OCI-M1 (cell line): ENCODE data around the gene ZNF598.

Source experiments
- DNase-seq: peaks from one replicate; lab custom pipeline; 2025; lab: John Stamatoyannopoulos, UW

ZNF598 gene

DNA sequence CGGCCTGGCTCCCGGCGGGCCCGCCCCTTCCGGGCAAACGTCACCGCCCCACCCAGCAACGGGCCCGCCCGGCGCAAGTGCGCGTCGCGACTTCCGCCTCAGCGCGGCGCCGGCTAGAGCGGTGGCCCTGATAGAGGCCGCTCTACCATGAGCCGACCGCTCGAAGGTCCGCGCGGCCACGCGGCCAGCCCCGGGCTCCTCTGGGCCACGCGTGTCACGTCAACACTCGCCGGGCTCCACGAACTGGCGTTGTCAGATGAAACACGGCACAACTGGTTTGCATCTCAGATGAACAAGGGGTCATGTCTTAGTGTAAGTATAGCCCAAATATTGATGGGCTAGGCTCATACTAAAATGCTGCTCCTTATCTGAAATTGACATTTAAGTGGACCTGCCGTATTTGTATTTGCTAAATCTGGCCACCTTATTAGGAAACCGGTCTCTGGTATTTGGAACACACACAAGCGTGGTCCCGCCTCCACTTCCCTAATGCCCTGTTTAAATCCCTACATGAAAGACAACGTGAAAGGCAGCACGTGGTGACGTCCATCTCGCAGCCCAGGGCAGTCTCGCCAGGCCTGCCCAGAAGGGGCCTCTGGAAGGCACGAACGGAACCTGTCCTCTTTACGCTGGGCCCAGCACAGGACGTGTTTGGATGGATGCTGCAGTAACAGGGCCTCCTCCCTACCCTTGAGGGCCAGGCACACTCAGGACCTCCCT is at the start of gene ZNF598:
TSS of gene ZNF598 (minus strand) at position 31 of the 720 bp plus-strand sequence.
- DNase-seq, result peak; percentile 92

DNA sequence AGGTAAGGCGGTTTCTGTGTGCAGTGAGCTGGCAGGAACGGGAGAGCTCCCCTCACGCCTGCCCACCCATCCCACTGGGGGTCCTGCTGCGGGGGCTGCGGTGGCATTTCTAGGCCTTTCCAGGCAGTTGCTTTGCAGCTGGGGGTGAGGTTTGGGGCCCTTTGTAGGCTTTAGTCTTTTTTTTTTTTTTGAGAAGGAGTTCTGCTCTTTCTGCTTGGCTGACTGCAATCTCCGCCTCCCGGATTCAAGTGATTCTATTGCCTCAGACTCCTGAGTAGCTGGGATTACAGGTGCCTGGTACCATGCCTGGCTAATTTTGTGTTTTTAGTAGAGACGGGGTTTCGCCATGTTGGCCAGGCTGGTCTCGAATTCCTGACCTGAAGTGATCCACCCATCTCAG is 49.3 kb upstream of the ZNF598 start:
- DNase-seq, result no peak

DNA sequence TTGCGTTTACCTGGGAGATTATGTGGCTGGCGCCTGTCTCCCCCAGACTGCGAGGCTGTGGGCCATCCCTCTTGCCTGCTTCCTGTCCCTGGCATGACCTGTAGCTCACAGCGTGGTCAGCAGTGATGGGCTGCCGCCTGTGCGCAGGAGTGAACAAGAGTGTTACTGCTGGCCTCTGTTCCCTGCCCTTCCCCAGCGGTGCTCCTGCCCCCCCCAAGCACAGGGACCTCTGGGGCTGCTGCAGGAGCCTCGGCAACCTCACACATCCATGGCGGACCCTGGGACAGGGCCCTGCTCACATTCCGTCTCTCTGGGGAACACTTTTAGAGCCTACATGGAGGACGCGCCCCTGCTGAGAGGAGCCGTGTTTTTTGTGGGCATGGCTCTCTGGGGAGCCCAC is 48.8 kb upstream of the ZNF598 start:
- no peak for DNase-seq

DNA sequence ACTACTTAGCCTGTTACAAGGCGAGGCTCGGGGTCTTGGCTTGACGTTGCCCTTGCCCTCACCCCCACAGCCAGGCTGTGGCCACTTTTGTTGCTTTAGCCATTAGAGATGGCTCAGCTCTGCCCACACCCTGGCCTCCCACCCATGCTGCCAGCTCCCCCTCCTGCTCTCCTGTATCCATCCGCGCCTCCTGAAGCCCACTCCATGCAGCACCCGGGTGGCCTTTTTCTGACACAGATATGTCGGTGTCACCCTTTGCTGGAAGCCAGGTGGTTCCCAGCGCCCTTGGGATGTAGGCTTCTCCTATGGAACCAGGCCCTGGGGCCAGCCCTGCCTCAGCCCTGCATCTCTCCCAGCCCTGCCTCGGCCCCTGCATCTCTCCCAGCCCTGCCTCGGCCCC is 47.8 kb upstream of the ZNF598 start:
- no peak for DNase-seq

DNA sequence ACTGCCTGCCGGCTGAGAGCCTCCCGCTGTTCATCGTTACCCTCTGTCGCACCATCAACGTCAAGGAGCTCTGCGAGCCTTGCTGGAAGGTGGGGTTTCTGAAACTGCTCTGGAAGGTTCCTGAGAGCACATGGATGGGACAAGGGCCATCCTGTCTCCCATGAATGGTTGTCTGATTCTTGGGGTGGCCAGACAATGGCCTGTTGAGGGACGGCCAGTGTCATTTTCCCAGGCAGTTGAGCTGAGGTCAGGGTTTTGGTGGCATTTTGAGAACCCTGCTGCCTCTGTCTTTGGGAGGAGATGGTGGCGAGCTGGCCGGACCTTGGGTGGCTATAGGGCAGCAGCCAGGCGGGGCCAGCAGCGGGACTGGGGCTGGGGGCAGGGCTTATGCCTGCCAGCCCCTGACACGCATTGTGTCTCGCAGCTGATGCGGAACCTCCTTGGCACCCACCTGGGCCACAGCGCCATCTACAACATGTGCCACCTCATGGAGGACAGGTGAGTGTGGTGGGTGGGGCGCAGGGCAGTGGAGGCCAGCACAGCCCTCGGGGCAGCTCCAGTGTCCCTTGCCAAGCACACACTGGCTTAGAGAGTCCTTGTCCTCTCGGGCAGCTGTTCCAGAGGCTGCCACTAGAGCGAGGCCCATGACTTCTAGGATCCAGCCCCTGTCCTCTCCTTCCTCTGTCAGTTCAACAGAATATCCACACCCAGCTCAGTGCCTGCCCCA is 47.2 kb upstream of the ZNF598 start:
- no peak for DNase-seq

DNA sequence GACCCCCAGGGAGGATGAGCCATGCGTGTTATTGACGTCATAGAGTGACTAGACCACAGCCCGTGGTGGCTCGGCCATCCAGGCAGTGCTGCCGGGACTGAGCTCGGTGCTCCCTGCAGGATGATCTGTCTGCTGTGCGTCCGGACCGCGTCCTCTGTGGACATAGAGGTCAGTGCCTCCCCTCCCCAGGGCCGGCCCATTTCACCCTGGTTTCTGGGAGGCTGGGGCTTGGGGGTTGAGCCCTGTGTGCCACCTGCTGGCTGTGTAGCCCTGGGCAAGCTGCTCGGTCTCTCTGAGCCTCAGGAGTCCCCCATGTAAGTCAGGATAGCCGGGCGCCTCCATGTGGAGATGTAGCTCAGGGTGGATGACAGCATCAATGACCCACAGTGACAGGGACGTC is 46.5 kb upstream of the ZNF598 start:
- DNase-seq, result no peak

DNA sequence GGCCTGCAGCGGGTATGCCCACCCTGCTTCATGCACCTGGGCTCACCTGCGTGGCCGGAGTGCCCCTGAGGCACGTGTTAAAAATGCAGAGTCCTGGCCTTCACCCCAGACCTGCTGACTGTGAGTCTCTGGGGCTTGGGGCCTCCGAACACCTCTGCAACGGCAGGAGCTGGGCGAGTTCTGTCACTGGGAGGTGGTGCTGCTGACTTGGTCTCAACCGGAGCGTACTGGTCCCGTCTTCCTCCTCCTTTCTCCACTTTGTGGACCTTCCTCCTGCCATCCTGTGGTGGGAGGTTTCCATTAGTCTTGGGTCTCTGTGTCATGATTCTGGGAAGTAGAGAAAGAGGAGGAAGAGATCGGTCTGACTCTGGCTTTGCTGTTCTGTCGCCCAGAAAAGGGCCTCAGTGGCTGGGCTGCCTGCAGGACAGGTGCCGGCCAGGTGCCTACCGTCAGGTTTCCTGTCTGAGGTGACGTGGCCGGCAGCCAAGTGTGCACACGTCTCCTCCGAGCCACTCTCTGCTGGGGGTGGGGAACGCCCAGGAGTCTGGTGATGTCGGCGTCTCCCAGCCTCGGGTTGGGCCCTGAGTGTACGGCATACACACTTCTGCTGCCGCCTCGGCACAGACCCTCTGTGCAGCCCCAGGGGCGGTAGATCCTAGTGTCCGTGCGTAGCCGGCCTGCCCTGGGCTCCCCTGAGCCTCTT is 45.1 kb upstream of the ZNF598 start:
- DNase-seq, result no peak

DNA sequence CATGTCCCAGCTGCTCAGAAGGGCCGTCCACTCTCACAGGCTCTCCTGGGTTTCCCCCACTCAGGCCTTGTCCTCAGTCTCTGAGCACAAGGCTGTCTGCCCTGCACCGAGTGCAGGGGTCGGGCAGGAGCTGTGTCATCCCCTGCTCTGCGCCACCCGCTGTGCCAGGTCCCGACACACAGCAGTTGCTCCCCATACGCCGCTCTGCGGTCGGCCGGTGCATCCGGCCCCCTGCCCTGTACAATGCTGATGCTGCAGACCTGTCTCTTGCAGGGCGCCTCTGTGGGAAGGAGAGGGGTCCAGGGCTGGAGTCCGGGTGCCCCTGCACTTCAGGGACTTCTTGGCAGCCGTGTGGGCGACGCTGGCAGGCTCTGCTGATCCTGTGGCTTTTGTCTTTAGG is 44.3 kb upstream of the ZNF598 start:
- DNase-seq, result no peak

DNA sequence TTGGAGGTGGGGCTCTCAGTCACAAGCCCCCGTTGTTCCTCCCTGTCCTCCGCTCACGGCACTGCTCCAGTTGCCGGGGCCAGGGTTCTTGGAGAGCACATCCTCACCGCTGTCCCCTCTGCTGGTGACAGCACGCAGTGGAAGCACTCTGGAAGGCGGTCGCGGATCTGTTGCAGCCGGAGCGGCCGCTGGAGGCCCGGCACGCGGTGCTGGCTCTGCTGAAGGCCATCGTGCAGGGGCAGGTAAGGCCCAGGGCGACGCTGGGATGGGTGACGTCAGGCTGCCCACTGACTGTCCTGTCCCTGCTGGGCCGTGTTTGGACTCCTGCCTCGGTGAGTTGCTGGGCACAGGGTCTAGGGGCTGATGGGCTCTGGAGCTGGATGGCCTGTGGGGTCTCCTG is 43.6 kb upstream of the ZNF598 start:
- no peak for DNase-seq

DNA sequence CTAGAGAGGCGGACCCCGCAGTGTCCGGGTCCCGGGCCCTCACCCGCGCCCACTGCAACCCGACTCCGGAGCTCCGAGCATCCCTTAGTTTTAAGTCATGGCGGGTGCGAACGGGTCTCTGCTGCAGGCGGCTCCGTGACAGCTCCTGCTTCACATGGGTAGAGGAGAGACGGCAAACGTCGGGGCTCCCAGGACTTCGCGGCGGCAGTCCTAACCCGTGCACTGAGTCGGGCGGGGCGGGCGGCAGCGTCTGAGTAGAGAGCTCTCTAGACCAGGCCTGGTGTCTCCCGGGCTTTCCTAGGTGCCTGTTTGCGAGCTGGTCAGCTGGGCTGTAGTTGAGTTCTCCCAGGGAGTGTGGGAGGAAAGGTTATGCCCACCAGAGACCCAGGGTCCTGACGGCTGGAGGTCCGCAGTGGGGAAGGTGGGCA is 38.5 kb upstream of the ZNF598 start:
- no peak for DNase-seq

DNA sequence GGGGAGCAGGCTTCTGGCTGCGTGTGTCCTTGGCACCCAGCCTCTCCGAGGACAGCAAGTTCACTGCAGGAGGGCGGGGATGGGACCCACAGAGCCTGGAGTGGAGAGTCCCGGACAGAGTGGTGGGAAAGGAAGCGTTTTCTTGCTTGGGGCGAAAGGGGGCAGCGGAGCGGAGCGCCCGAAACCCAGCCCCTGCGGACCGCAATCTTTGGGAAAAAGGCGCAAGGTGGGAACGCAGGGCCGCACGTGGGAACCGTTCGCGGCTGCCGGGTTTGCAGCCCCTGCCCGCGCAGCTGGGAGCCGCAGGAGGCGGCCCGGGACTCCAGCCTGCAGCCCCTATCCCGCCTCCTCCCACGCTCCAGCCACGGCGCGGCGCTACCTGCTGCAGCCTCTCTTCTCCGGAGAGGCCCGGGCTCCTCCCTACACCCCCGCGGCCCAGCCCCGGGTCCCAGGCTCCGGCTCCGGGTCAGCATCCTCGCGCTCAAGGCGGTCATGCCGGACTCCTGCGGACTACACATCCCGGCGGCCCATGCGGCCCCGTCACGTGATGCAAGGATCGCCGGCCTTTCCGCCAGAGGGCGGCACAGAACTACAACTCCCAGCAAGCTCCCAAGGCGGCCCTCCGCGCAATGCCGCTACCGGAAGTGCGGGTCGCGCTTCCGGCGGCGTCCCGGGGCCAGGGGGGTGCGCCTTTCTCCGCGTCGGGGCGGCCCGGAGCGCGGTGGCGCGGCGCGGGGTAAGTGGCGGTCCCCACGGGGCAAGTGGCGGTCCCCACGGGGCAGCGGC is 37.9 kb upstream of the ZNF598 start, which contains the start of the genes NTHL1 and TSC2:
TSS of gene NTHL1 (minus strand) at position 505 of the 786 bp plus-strand sequence. CDS start at position 494, 11 bp downstream.
TSS of gene TSC2 (plus strand) at position 656 of the 786 bp plus-strand sequence. CDS start 631 bp downstream, outside the sequence.
- DNase-seq, result peak; percentile 97

DNA sequence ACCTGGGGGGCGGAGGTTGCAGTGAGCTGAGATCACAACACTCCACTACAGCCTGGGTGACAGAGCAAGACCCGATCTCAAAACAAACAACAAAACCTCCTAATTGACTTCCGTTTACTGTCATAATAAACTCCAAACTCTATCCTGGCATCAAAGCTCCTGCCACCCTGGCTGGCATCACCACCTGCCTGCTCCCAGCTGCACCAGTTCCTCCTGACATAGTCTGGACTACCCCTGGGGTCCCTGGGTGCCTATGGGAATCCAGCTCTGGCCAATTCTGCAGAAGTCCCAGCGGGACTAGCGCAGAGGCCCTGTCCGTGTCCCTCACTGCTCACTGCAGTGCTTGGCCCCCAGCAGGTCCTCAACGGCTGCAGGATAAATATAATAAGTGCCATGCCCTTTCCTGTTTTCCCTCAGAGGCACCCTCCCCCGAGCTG is 37.3 kb upstream of the ZNF598 start:
- DNase-seq, result no peak

DNA sequence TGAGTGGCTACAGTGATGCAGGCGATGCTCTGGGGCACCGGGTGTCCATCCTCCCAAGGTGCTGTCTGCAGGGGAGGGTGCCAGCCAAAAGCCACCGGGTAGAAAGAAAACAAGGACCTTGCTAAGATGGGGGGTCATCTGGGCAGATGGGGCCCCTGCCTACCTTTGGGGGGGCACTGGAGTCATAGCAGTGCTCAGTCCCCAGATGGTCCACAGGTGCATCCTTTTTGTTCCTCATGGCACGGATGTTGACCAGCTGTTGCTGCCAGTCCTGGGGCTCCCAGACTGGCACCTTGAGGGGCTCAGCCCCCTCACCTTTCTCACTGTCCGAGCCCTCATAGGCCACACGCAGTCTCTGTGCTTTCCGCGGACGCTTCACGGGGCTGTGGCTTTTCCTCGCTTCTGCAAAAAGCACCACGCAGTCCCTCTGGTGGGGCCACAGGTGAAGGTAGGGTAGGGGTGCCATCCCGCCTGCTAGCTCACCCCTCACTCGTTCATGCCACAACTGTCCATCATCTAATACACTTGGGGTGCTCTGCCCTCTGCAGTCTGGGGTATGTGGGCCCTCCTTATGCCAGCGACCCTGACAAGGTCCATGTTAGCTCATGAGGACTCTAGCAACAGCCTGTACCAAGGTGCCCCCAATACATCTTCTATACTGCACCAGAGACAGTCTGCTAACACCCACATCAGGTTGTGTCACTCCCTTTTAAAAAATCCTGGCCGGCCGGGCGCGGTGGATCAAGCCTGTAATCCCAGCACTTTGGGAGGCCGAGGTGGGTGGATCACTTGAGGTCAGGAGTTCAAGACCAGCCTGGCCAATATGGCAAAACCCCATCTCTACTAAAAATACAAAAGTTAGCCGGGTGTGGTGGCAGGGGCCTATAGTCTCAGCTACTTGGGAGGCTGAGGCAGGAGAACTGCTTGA is 36.6 kb upstream of the ZNF598 start:
- no peak for DNase-seq

DNA sequence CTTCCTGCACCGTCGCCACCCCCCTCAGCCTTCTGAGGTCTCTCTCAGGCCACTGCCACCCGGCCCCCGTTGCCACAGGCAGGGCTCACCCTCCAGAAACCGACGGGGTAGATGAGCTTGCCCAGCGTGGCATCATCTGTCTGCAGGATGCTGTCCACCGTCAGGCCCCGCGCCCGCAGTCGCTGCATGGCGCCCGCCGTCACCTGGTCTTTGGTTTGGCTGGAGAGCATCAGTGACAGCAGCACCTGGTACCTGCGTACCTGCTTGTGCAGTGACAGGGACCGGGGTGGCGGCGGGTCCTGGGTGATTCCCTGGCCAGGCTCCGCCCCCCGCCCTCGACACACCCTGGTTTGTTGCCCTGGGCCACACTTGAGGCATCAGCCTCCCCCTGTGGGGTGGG is 34.9 kb upstream of the ZNF598 start:
- DNase-seq, result no peak

DNA sequence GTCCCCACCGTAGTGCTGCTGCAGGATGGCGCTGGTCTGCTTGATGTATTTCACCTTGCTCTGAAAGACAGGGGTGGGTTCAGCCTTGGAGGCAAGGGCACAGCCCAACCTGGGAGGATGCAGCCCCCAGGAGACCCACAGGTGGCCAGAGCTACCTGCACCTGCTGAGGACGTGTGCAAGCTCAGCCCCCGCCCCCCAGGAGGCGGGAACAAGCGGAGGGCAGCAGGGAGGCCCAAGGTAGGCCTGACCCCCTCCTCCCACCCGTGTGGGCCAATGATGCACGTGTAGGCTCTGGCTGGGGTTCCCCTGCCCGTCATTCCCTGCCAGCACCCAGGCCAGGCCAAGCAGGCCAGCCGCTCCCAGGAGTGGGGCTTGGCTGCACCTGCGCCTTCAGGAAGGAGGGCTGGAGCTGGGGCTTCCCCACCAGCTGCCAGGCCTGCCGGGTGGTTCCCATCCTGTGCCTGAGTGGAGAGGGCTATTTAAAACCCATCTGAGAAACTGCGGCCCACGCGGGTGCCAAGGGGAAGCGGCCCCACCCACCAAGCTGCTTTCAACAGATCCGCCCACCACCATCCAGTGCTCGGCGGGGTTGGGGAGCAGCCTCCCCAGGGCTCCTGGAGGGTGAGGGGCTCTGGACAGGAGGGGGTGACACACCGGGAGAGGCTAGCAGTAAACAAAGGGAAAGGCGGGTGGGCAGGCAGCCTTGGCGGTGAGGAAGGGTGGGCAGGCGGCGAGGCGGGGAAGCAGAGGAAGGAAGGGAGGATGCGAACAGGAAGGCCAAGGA is 34.2 kb upstream of the ZNF598 start:
- DNase-seq, result no peak

DNA sequence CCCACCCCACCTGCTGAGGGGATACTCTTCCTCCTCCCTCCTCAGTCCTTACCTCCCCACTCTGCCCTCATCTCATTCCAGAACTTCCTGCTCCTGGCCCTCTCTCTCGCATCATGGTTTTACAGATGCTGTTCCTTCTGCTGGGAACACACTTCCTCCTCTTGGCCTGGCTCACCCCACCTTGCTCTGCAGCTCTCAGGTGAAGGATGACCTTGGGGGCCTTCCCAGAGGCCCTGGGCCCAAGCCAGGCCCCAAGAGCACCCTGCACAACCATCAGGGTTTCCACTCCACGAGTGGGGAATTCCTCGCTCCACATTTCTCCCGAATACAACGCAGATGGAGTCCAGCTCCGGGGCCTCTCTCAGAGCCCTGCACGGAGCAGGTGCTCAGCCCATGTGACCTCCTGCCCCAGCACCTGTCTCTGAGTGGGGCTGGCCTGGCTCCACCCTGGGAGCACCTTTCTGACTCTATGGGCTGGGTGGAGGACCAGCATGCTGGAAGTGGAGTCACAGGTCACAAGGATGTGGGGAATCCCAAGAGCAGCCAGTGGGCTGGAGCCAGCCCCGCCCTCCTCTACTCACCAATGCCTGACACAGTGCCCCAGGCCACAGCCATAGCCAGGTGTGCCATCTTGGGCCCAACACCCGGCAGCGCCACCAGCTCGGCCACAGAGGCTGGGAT is 33.5 kb upstream of the ZNF598 start:
- no peak for DNase-seq

DNA sequence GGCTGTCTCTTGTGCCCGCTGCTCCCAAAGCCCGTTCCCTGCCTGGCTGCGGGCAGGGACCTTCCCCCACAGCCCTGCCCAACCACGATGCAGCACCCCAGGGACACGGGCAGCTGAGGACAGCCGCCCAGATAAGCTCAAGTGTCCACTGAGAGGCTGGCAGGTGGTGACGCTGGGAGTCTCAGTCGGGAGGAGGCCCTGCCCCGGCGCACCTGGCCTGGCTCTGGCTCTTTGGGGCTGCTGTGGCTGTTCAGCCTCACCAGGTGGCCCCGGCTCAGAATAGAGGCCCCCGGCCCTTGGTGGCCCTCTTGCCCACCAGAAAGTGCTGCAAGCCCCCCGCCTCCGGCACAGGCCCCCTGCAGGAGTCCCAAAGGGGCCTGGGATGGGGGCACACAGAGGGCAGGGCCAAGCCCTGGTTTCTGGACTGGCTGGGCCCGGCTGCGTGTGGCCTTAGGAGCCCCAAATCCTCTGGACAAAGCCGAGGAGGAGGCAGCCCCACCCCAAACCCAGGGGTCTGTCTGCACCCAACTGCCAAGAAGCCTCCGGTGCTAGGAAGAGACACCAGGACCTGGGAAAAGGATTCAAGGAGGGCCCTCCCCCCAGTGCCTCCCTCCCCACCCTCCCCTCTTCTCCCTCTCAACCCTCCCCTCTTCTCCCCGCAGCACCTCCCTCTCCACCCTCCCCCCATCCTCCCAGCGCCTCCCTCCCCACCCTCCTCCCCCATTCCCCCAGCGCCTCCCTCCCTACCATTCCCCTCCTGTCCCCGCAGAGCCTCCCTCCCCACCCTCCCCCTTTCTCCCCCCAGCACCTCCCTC is 32.8 kb upstream of the ZNF598 start:
- DNase-seq, result no peak

DNA sequence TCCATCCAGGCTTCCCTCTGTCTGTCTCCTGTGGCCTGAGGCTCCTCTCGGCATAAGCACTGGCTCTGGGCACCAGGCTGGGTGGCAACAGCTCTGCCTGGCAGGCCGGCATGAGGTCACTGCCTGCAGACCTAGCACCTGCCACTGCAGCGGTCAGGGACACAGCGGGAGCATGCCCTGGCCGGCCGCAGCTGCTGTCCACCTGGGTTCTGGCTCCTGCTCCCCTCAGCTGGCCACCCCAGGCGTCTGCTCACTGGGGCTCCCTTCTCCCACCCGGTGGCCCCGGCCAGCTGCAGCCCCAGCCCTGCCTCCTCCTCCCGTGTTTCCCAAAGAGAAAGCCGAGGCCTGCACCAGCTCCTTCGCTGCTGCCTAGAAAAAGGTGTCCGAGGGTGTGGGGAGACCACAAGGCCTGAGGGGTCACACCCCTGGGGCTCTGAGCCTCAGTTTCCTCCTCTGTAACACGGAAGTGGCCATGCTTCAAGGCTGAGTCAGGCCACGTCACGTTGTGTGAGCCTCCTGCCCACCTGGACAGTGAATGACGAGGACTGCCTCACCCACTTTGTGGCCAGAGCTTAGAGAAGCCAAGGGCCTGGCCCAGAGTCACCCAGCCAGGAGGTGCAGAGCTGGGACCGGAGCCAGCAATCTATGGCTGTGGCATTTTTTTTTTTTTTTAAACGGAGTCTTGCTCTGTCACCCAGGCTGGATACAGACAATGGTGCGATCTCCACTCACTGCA is 31.3 kb upstream of the ZNF598 start:
- DNase-seq, result no peak
